AG04450 (cell line): ENCODE measurements around the gene MIEN1. TPM values are rescaled to one million over a fixed set of nuclear protein-coding genes. Genes with fewer than 3 reads are reported as not detected.

Experiments used
- CTCF ChIA-PET: fragments of 300-600, 350-600 bp; formaldehyde crosslinking; extraction: SDS; loops from one replicate; lab custom pipeline; 2022; ENCODE audit warnings: antibody characterized with exemption, inconsistent platforms; lab: Charles Lee
- POLR2A ChIA-PET: fragments of 350-600 bp; formaldehyde crosslinking; extraction: SDS; loops from one replicate; lab custom pipeline; 2021; ENCODE audit warnings: antibody characterized with exemption, inconsistent platforms; lab: Yijun Ruan, JAX
- DNase-seq: peaks from one replicate; pipeline ENCODE4 v3.0.0-alpha.2; 2011; ENCODE audit warnings: low read depth, low spot score
- H3K27ac ChIP-seq: one replicate; pipeline ENCODE4 v1.5.1; 2012; ENCODE audit warnings: low read depth, low read length, control low read depth
- H3K27me3 ChIP-seq: one replicate; pipeline ENCODE4 v1.6.0; 2012; ENCODE audit warnings: low read length; ENCODE audit not compliant: control insufficient read depth, insufficient read depth
- H3K4me3 ChIP-seq: 2 replicates; pipeline ENCODE4 v1.5.1; 2011; ENCODE audit warnings: mild to moderate bottlenecking, low read depth, low read length, control low read depth
- H3K9me3 ChIP-seq: 2 replicates; pipeline ENCODE4 v1.5.1; 2012; ENCODE audit warnings: low read length; ENCODE audit not compliant: control insufficient read depth, insufficient read depth
- polyA plus RNA-seq: library from polyadenylated mRNA; depleted of rRNA; stranded (reverse); fragments of >200 nt; gene quantifications from 2 replicates; pipeline ENCODE4 v1.2.3, GENCODE V29; 2011
- TF ChIP-seq, protein P1 (sequence below): IDR thresholded peaks from 2 replicates; pipeline ENCODE4 v1.5.1; 2011; ENCODE audit warnings: low read depth, low read length, control low read depth, inconsistent platforms

Gene MIEN1
- polyA plus RNA-seq, 1 experiment = 31.9 TPM

DNA sequence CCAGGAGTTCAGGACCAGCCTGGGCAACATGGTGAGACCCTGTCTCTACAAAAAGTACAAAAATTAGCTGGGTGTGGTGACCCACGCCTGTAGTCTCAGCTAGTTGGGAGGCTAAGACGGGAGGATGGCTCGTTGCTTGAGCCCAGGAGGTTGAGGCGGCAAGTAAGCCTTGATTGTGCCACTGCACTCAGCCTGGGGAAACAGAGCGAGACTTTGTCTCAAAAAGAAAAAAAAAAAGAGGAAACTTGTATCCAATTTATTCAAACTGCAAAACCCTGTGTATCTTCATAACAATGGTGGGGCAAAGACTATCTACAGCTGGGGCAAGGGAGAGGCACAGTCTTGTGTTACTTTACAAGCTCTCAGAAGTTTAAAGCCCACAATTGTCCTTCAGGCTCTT is 28.9 kb upstream of the MIEN1 start:
- peaks cover 16% of the 10 kb centered on the region for H3K27me3 ChIP-seq
- no peaks in the 10 kb centered on the region for H3K9me3 ChIP-seq
- ChIA-PET CTCF (interaction anchor here (1.5 kb wide), 1 partner anchor 138 kb away, joined by 7 read pairs; no protein-coding TSS in a partner anchor), POLR2A (no interaction called here)
- no peak overlapping the region for H3K27ac ChIP-seq
- DNase-seq = no peak
- H3K4me3 ChIP-seq = no peak overlapping the region
- TF ChIP-seq, protein P1, sequence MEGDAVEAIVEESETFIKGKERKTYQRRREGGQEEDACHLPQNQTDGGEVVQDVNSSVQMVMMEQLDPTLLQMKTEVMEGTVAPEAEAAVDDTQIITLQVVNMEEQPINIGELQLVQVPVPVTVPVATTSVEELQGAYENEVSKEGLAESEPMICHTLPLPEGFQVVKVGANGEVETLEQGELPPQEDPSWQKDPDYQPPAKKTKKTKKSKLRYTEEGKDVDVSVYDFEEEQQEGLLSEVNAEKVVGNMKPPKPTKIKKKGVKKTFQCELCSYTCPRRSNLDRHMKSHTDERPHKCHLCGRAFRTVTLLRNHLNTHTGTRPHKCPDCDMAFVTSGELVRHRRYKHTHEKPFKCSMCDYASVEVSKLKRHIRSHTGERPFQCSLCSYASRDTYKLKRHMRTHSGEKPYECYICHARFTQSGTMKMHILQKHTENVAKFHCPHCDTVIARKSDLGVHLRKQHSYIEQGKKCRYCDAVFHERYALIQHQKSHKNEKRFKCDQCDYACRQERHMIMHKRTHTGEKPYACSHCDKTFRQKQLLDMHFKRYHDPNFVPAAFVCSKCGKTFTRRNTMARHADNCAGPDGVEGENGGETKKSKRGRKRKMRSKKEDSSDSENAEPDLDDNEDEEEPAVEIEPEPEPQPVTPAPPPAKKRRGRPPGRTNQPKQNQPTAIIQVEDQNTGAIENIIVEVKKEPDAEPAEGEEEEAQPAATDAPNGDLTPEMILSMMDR = no peak

DNA sequence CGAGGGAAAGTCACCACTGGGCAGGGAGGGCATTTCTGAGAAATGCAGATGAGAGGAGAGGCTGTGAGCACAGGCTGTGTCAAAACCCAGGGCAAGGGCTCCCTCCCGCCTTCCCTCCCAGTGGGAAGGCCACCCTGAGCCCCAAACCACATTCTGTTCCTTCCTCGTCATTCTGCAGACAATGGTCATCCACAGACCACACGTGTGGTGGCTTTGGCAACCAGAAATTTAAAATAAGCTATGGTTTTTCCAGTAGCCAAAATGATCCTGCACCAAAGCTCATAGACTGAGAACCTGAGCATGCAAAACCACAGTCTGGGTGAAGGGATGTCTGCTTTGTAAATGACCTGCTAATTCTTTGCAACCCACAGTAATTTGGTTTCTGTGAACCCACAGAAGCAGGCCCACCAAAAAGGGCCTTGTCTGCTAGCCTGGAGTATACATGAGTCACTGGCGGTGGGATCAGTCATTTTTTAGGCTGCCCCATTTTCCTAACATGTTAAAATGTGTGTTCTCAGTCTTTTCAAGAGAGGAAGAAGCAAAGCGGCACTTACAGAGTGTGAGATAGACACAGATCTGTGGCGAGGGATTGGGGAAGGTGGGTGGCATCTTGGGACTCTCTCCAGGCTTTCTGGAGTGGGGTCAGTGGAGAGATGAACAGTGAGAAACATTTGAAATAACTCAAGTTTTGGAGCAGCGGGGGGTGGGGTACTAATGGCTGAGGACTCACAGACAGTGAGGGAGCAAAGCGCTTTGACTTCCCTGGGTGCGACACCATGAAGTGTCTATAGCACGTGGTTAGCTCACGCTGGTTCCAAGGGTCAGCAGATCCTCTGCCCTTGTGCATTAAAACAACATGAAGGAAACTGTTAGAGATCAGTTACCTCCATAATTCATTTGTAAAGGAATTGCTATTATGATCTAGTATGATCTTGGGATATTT is 27.9 kb upstream of the MIEN1 start:
- ChIA-PET POLR2A (no interaction called here), CTCF (no interaction called here)
- no peak overlapping the region for H3K27ac ChIP-seq
- H3K9me3 ChIP-seq = no peaks in the 10 kb centered on the region
- DNase-seq = no peak
- H3K27me3 ChIP-seq = peaks cover 16% of the 10 kb centered on the region
- TF ChIP-seq, protein P1 = no peak
- no peak overlapping the region for H3K4me3 ChIP-seq

DNA sequence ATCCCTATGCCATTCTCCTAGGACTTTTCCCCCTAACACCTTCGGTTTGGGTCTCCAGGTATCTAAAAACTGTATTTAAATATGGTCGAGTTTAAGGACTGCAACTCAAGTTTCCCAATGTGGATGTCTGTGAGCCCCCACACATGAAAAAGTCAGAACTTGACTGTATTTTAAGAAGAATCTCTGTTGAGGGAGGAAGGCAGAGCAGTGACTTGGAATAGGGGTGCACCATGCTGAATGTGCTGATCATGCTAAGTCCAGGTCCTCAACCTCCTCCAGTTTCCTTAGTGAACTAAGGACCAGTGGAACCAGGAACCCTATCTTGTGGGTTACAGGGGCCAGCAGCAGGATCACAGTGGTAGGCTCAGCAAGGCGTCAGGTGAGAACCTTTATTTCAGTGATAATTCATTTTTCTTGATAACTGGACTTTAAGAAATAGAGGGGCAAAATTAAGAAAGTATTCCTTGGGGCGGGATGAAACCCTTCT is 26.9 kb upstream of the MIEN1 start:
- CTCF ChIA-PET = interaction anchor here (1.3 kb wide), 1 partner anchor 89 kb away, joined by 3 read pairs; the partner anchor contains the start of gene PNMT

DNA sequence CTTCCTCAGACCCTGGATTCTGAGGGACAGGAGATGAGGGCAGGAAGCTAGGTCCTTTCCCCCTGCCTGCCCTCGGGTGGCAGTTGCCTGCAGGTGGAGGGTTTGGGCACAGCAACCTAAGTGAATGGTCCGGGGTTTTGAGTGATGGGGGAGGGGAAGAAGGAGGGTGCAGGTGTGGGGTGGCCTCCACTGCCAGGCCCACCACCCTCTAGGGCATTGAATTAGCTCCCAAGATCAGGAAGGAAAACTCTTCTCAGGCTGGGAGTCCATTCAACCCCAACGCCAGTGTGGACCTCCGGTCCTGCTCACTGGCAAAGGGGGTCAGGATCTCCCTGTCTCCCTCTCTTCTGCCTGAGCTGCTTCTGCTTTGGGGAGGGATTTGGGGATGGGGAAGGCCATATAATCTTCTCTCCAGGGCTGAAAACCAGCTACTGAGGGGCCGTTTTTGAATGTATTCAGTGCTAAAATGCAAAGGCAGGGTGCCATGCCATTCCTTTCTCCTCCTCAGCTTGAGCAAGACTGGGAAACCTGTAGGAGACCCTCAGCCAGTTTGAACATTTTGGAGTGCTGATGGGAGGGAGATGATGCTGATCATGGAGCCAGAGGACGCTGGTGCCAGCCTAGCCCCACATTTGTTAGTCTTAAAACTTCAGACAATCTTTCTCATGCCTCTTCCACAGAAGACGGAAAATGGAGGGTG is 26.2 kb upstream of the MIEN1 start:
- no peak overlapping the region for H3K4me3 ChIP-seq
- no peak for DNase-seq
- ChIA-PET CTCF (interaction anchor here (1.3 to 2.5 kb wide), 2 partner anchors 88 to 135 kb away, joined by 3 to 11 read pairs; partner anchors contain the start of gene PNMT), POLR2A (no interaction called here)
- TF ChIP-seq, protein P1 = no peak
- H3K27me3 ChIP-seq = peaks cover 16% of the 10 kb centered on the region
- H3K27ac ChIP-seq = no peak overlapping the region
- no peaks in the 10 kb centered on the region for H3K9me3 ChIP-seq

More for the DNA sequence above, 26.9 kb upstream of the MIEN1 start:
- Histone ChIP-seq H3K4me3 (no peak overlapping the region), H3K27me3 (peaks cover 16% of the 10 kb centered on the region), H3K9me3 (no peaks in the 10 kb centered on the region), H3K27ac (no peak overlapping the region)
- TF ChIP-seq, protein P1 = no peak
- DNase-seq = no peak
- POLR2A ChIA-PET = no interaction called here
